HG03175 (cell line): ENCODE data around the gene CLCF1.
"Not testable (repeated sequence)": the region's sequence is repeated elsewhere in the genome, so short reads cannot be mapped to it uniquely, and the experiment has no call there.

Experiments
- ATAC-seq: cut with Tn5 transposase; IDR thresholded peaks from one replicate; pipeline ENCODE4 v1.9.1; 2021; ENCODE audit warnings: mild to moderate bottlenecking, moderate library complexity; ENCODE audit not compliant: unreplicated experiment

The CLCF1 gene

GRCh38 chr11:67345247-67345919 lies 28.0 kb downstream of the CLCF1 start:
- no peak for ATAC-seq

- no peak for ATAC-seq
These were observed 29.1 kb downstream of the CLCF1 start for GRCh38 chr11:67344264-67344663.

GRCh38 chr11:67337257-67337656 lies 36.1 kb downstream of the CLCF1 start:
- ATAC-seq: no peak

- ATAC-seq: no peak
These were observed 41.2 kb downstream of the CLCF1 start for GRCh38 chr11:67332081-67332691.

GRCh38 chr11:67323526-67323925 lies 49.9 kb downstream of the CLCF1 start:
- no peak for ATAC-seq

GRCh38 chr11:67322049-67322448 lies 51.3 kb downstream of the CLCF1 start:
- no peak for ATAC-seq

- no peak for ATAC-seq
These were observed 52.0 kb downstream of the CLCF1 start for GRCh38 chr11:67321313-67321871.

- no peak for ATAC-seq
These were observed 52.7 kb downstream of the CLCF1 start for GRCh38 chr11:67320691-67321090.

- no peak for ATAC-seq
These were observed 53.4 kb downstream of the CLCF1 start for GRCh38 chr11:67320011-67320410.

- ATAC-seq: not testable (repeated sequence)
These were observed 54.5 kb downstream of the CLCF1 start for GRCh38 chr11:67318876-67319275.

- no peak for ATAC-seq
These were observed 55.4 kb downstream of the CLCF1 start for GRCh38 chr11:67317888-67318555.

- peak; percentile 89 for ATAC-seq
These were observed 56.1 kb downstream of the CLCF1 start for GRCh38 chr11:67317205-67317887.

- no peak for ATAC-seq
These were observed 56.6 kb downstream of the CLCF1 start for GRCh38 chr11:67316882-67317204.

- ATAC-seq: no peak
These were observed 58.0 kb downstream of the CLCF1 start for GRCh38 chr11:67315325-67315909.

- no peak for ATAC-seq
These were observed 59.2 kb downstream of the CLCF1 start for GRCh38 chr11:67314218-67314617.
